A673 (cell line): ENCODE results near the gene RALGAPB. TPM values are rescaled to one million over a fixed set of nuclear protein-coding genes. Genes with fewer than 3 reads are reported as not detected.

Experiments used
- Bru-seq: library from RNA; stranded (reverse); fragments of 400-500 nt; gene quantifications from one replicate; lab custom pipeline; 2021; lab: Mats Ljungman, UMichigan
- BruChase-seq, 2 experiments: library from RNA; stranded (reverse); fragments of 400-500 nt; gene quantifications; one replicate each; lab custom pipeline; 2021; lab: Mats Ljungman, UMichigan
- BruUV-seq: library from RNA; stranded (reverse); fragments of 400-500 nt; replicated peaks from 2 replicates; lab custom pipeline; 2021; lab: Mats Ljungman, UMichigan
- CTCF ChIA-PET: fragments of 300-600 bp; sonication (Branson Sonifier 250); formaldehyde crosslinking; loops from one replicate; lab custom pipeline; 2022; ENCODE audit warnings: antibody characterized with exemption; lab: Charles Lee
- POLR2A ChIA-PET: fragments of 300-600 bp; sonication (Branson Sonifier 250); formaldehyde crosslinking; loops from one replicate; lab custom pipeline; 2022; ENCODE audit warnings: antibody characterized with exemption; ENCODE audit not compliant: low non-redundant PET; lab: Charles Lee
- DNase-seq: peaks from one replicate; pipeline ENCODE4 v3.0.0-alpha.2; 2015; ENCODE audit warnings: low spot score
- H3K27ac ChIP-seq: fragments of 200-600 bp; sonication (generic); 2 replicates; pipeline ENCODE4 v1.5.1; 2016; ENCODE audit warnings: mixed run types, low read depth, mild to moderate bottlenecking, mixed read lengths, antibody characterized with exemption, low read length; ENCODE audit not compliant: poor library complexity, severe bottlenecking
- H3K27me3 ChIP-seq: fragments of 200-600 bp; sonication (generic); replicated peaks from 2 replicates; pipeline ENCODE4 v1.6.1; 2017; ENCODE audit warnings: mixed run types, low read depth, mild to moderate bottlenecking, mixed read lengths, antibody characterized with exemption, low read length; ENCODE audit not compliant: insufficient read depth, poor library complexity
- H3K36me3 ChIP-seq: fragments of 200-600 bp; sonication (generic); 2 replicates; pipeline ENCODE4 v1.6.1; 2016; ENCODE audit warnings: mixed run types, mild to moderate bottlenecking, mixed read lengths, antibody characterized with exemption, low read length; ENCODE audit not compliant: insufficient read depth, poor library complexity, severe bottlenecking
- H3K4me1 ChIP-seq: fragments of 200-600 bp; sonication (generic); 2 replicates; pipeline ENCODE4 v1.6.1; 2017; ENCODE audit warnings: mixed run types, mild to moderate bottlenecking, mixed read lengths, antibody characterized with exemption, low read length; ENCODE audit not compliant: insufficient read depth, poor library complexity, severe bottlenecking
- H3K4me3 ChIP-seq: fragments of 200-600 bp; sonication (generic); 2 replicates; pipeline ENCODE4 v1.5.1; 2016; ENCODE audit warnings: low read depth, mixed run types, mild to moderate bottlenecking, mixed read lengths, low read length; ENCODE audit not compliant: poor library complexity, severe bottlenecking
- H3K9me3 ChIP-seq: fragments of 200-600 bp; sonication (generic); 2 replicates; pipeline ENCODE4 v1.6.1; 2016; ENCODE audit warnings: mixed run types, low read depth, mild to moderate bottlenecking, mixed read lengths, antibody characterized with exemption, low read length; ENCODE audit not compliant: poor library complexity, severe bottlenecking
- CTCF ChIP-seq: fragments of 300-800, 200-600 bp; sonication (generic); conservative IDR thresholded peaks from 2 replicates; pipeline ENCODE4 v1.5.1; 2017; ENCODE audit warnings: low read depth, mild to moderate bottlenecking, antibody characterized with exemption, low read length, moderate library complexity, mixed read lengths
- EZH2 ChIP-seq: fragments of 200-600 bp; sonication (generic); IDR thresholded peaks from 2 replicates; pipeline ENCODE4 v1.6.1; 2017; ENCODE audit warnings: borderline replicate concordance, low read depth, mild to moderate bottlenecking, mixed read lengths, antibody characterized with exemption, low read length; ENCODE audit not compliant: poor library complexity, severe bottlenecking
- intact Hi-C: fragments of 100-400 bp; cut with micrococcal nuclease; formaldehyde crosslinking; loops from one replicate; pipeline ENCODE4 v1.10.0; 2022; ENCODE audit not compliant: unreplicated experiment
- long read RNA-seq: library from polyadenylated mRNA; stranded (forward); transcript quantifications from one replicate; pipeline ENCODE4 v2.0.0, GENCODE V29; 2022
- total RNA-seq: library from RNA; stranded (reverse); gene quantifications from 2 replicates; pipeline ENCODE4 v1.2.3, GENCODE V29; 2021

The RALGAPB gene
- total RNA-seq: 32.6 and 34.4 TPM in 2 replicates
- Bru-seq, nascent RNA: percentile 83 among the genes with signal in this experiment
- percentile 83 among the genes with signal in this experiment for BruChase-seq, experiment 1, labeled RNA remaining after a 2-hour chase
- BruChase-seq, experiment 2, labeled RNA remaining after a 6-hour chase: percentile 75 among the genes with signal in this experiment
- long read RNA-seq, full-length matches to known transcripts: 7 of 27 reads
- long read RNA-seq, partial matches to known transcripts: 2 of 27 reads
- long read RNA-seq, other reads (novel, unspliced or antisense): 18 of 27 reads

- intact Hi-C loops: loop anchor here (2.0 kb wide), 1 partner anchor 38 kb away; the partner anchor contains the start of gene SNHG17
- ChIA-PET CTCF (interaction anchor here (1.0 to 1.2 kb wide), 2 partner anchors 27 to 38 kb away, joined by 4 read pairs; partner anchors contain the start of gene SNHG17), POLR2A (interaction anchor here (0.6 to 1.2 kb wide), 2 partner anchors 37 to 56 kb away, joined by 4 read pairs; partner anchors contain the start of gene SNHG17)
- no peaks in the 10 kb centered on the region for H3K36me3 ChIP-seq
- TF ChIP-seq CTCF: peak; percentile 58
- no peak for TF ChIP-seq EZH2
- no TSS peak for BruUV-seq
- H3K4me3 ChIP-seq: peak within 1 kb of the TSS; percentile 86
- peak; percentile 99 for DNase-seq
- no peaks in the 10 kb centered on the region for H3K9me3 ChIP-seq
- H3K27ac ChIP-seq: peak within 1 kb of the TSS; percentile 85
- no peaks in the 10 kb centered on the region for H3K27me3 ChIP-seq
- H3K4me1 ChIP-seq: peaks cover 8% of the 10 kb centered on the region
Measured at GRCh38 chr20:38472513-38473366, at the start of gene RALGAPB. Gene RALGAPB, plus strand, starts transcription at chr20:38472843. Its CDS starts 15,590 bp downstream, at chr20:38488433.

- intact Hi-C loops: no loop called here
- Histone ChIP-seq H3K9me3 (no peaks in the 10 kb centered on the region), H3K4me3 (no peak overlapping the region), H3K36me3 (peaks cover 100% of the 10 kb centered on the region), H3K27me3 (no peaks in the 10 kb centered on the region), H3K27ac (no peak overlapping the region), H3K4me1 (peaks cover 4% of the 10 kb centered on the region)
- ChIA-PET POLR2A (no interaction called here), CTCF (no interaction called here)
- DNase-seq: no peak
- TF ChIP-seq CTCF: no peak
- TF ChIP-seq EZH2: no peak
- no TSS peak for BruUV-seq
Measured at GRCh38 chr20:38423541-38423940, 49.1 kb upstream of the RALGAPB start.

GRCh38 chr20:38424401-38424800 lies 48.2 kb upstream of the RALGAPB start:
- CTCF ChIA-PET: no interaction called here
- no TSS peak for BruUV-seq

More at GRCh38 chr20:38424401-38424800, 48.2 kb upstream of the RALGAPB start:
- POLR2A ChIA-PET: no interaction called here
- Histone ChIP-seq H3K27me3 (no peaks in the 10 kb centered on the region), H3K9me3 (no peaks in the 10 kb centered on the region), H3K4me3 (no peak overlapping the region), H3K4me1 (peaks cover 4% of the 10 kb centered on the region), H3K27ac (no peak overlapping the region), H3K36me3 (peaks cover 100% of the 10 kb centered on the region)
- intact Hi-C loops: no loop called here
- no peak for DNase-seq
- TF ChIP-seq EZH2 (no peak), CTCF (no peak)
